ENCODE measurements around the gene MYG1.
A peak's percentile ranks its signal among the peaks of the same experiment; 100 is the strongest.
"Not testable (repeated sequence)": the region's sequence is repeated elsewhere in the genome, so short reads cannot be mapped to it uniquely, and the experiment has no call there.

The MYG1 gene

DNA sequence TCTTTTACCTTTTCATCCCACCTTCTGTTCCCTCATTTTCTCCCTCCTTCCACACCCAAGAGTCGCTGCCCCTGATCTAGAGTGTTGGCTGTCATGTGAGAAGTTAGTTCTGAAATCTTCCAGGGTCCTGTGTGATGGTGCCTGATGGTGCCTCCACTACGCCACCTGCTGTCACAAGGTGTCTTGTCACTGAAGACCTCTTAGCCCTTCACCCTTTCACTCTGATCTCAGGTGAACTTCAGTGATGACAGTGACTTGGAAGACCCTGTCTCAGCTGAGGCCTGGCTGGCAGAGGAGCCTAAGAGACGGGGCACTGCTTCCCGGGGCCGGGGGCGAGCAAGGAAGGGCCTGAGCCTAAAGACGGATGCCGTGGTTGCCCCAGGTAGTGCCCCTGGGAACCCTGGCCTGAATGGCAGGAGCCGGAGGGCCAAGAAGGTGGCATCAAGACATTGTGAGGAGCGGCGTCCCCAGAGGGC, 11.7 kb upstream of the MYG1 start:
- DNase-seq: no peak

DNA sequence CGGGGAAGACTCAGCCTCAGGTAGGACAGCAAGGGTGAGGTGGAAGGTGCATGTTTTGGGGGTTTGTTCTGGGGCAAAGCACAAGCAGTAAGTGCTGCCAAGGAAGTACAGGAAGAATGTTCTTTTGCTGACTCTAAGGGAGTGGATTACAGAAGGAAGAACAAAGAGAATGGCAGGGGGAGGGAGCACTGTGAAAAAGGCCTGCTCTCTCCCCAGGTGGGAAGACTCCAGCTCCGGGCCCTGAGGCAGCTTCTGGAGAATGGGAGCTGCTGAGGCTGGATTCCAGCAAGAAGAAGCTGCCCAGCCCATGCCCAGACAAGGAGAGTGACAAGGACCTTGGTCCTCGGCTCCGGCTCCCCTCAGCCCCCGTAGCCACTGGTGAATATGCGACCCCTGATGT, 11.2 kb upstream of the MYG1 start:
- no peak for DNase-seq

DNA sequence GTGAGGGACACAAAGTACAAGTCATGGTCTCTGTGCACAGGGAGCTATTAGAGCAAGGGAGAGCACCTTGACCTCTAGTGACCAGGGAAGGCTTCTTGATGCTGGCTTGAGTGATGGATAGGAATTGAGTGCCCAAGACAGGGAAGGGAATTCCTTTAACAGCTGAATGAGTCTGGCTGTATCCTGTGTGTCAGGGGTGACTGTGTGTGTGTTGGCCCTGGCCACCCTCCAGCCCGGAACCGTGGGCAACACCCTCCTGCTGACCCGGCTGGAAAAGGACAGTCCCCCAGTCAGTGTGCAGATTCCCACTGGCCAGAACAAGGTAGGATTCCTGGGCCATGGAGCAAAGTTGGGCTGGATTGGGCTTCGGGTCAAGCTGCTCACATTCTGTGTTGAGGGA, 9.6 kb upstream of the MYG1 start:
- no peak for DNase-seq

DNA sequence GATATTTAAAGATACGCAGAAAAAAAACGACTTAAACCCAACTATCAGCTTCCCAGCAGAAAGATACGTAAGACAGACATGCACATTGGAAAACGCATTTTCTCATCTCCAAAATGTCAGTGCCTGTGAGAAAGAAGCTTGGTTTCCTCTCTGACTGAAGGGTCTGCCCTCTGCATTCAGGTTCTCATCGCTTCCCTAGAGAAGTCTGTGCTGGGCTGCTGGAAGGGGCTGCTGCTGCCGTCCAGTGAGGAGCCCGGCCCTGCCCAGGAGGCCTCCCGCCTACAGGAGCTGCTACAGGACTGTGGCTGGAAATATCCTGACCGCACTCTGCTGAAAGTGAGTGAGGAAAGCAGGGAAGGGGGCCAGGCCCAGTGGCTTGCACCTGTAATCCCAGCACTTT, 8.8 kb upstream of the MYG1 start:
- no peak for DNase-seq

DNA sequence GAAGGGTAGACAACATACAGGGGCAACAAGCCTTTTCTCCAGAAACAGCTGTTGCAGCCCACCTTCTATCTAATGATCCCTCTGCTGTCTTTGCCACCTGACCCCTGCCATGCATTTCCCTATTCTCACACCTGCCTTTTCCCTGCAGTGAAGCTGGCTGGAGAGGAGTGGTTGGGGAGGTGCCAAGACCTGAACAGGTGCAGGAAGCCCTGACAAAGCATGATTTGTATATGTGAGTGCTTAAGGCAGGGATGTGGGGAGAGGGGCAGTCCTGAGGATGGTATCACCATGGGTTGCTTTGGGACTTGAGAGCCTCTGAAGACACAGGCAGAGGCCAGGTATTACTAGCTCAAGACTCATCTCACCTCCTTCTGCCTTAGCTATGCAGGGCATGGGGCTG, 7.1 kb upstream of the MYG1 start:
- DNase-seq: no peak

DNA sequence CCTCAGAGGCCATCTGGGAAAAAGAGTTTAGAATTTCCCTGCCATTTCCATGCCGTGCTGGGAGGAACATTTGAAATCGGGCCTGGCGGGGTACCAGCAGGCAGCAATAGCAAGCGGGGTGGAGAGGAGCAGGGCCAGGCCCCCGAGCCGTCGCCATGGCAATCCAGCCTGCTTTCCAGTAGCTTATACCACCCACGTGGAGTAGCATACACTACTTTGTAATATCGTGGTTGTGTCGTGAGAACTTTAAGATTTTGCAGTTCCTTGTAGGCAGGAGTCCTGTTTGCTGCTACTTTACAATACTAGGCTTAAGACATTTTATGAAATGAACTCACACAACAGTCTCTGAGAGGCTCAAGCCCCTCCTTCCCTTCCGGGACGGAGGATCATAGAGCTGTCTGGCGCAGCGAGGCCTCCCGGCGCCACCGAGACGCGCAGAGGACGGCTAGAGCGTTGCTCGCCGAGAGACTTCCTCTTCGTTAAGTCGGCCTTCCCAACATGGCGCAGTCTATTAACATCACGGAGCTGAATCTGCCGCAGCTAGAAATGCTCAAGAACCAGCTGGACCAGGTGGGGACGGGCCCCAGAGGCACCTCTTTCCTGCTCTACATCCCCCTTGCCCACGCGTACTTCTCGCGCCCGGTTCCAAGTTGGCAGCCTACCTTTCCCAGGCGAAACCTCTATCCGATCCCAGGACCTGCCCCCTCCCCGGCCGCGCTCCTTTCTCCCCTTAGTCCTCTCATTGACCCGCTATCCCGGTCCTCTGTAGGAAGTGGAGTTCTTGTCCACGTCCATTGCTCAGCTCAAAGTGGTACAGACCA, 4.2 kb upstream of the MYG1 start, which contains the start of gene PFDN5:
TSS of gene PFDN5 (plus strand) at position 473 of the 821 bp plus-strand sequence. CDS start at position 499, 26 bp downstream.
- DNase-seq: peak; percentile 58

DNA sequence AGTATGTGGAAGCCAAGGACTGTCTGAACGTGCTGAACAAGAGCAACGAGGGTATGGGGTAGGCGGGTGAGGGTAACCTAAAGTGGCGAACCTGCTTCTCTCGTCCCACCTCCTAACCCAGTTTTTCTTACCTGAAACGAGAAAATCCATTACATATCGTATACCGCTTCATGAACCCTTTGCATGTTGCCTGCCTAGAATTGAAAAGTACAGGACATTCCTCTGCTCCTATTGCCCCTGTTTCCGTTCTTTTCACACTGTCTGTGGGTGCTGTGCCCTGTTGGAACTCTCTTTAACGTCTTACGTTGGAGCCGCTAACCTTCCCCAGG, 3.6 kb upstream of the MYG1 start:
- DNase-seq: no peak

DNA sequence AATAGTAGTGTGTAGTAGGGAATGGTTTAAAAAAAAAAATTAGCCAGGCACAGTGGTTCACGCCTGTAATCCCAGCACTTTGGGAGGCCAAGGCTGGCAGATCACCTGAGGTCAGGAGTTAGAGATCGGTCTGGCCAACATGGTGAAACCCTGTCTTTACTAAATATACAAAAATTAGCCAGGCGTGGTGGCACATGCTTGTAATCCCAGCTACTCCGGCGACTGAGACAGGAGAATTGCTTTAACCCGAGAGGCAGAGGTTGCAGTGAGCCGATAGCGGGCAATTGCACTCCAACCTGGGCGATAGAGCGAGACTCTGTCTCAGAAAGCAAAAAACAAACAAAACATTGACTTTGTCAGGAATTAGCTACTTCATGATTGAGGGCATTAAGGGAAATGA, 2.4 kb upstream of the MYG1 start:
- not testable (repeated sequence) for DNase-seq

DNA sequence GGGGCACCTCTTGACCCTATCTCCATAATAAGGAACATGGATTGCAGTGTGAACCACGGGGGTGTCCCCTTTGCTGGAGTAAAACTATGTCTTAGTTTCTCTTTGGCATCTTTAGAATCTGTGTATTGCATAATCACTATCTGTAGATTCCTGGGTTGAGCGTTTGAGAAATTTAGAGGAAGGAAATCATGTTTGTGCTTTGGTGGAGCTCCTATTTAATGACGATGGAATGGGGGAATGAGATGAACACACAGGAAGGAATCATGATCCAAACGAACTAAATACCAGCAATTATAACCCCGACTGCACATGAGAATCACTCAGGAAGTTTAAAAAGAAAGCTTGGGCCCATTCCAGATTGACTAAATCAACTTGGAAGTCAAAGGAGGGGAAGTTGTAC, 1.3 kb upstream of the MYG1 start:
- no peak for DNase-seq

DNA sequence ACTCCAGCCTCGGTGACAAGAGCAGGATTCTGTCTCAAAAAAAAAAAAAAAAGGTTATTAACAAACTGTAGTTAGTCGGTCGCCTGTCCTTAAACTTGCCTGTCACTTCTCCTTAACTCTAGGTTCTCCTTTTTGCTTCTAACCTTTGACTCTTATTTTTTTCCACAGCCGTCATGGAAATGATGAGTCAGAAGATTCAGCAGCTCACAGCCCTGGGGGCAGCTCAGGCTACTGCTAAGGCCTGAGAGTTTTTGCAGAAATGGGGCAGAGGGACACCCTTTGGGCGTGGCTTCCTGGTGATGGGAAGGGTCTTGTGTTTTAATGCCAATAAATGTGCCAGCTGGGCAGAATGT, 418 bp upstream of the MYG1 start:
- no peak for DNase-seq

DNA sequence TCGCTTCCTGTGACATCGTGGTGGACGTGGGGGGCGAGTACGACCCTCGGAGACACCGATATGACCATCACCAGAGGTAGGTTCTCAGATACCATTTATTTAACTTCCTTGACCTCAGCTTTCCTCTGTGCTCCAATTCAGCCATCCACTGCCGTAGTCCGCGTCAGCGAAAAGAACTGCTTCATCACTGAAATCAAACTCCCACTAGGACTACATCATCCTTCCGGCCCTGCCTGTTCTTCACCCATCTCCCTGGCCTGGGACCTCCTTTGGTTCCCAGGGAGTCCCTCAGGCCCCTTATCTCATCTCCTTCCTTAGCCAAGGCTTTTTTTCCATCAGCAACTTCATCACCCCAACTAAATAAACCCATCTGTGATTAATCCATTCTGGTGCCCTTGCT, 692 bp downstream of the MYG1 start:
- DNase-seq: no peak

DNA sequence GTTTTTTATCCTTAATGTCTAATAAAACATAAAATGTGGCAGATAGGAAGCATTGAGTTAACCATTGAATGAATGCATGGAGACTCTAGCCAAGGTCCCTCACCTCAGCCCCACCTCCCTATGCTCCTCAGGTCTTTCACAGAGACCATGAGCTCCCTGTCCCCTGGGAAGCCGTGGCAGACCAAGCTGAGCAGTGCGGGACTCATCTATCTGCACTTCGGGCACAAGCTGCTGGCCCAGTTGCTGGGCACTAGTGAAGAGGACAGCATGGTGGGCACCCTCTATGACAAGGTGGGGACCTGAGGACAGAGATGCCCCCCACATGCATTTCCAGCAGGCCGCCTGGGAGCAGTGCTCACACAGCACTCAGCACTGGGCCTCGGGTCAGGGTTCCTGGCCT, 3.4 kb downstream of the MYG1 start:
- DNase-seq: no peak

DNA sequence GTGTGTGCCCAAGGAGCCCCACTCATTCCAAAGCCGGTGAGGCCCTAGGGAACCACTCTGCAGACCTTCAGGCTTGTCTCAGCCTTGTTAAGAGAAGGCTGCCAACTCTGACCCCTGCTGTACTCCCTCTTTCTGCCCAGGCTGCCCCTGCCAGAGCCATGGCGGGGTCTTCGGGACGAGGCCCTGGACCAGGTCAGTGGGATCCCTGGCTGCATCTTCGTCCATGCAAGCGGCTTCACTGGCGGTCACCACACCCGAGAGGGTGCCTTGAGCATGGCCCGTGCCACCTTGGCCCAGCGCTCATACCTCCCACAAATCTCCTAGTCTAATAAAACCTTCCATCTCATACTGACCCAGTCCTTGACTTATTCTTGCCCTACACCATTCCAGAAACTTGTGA, 7.3 kb downstream of the MYG1 start:
- DNase-seq: no peak

DNA sequence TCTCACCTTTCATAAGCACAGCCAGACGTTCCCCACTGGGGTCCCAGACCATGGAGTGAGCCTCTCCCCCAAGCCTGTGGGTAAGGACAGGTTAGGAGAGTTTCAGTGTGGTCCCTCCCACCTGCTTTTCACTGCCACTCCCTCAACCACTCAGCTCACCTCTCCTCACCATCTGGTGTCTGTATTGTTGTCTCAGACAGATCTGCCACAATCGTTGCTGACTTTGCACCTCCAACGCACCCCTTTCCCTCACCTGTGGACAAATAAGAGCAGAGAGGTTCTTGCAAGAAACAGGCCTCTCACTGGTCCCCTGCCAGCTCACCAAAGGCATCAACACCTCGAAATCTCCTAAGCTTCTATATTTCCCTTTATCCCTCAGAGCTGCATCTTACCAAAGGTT, 8.8 kb downstream of the MYG1 start:
- DNase-seq: no peak

DNA sequence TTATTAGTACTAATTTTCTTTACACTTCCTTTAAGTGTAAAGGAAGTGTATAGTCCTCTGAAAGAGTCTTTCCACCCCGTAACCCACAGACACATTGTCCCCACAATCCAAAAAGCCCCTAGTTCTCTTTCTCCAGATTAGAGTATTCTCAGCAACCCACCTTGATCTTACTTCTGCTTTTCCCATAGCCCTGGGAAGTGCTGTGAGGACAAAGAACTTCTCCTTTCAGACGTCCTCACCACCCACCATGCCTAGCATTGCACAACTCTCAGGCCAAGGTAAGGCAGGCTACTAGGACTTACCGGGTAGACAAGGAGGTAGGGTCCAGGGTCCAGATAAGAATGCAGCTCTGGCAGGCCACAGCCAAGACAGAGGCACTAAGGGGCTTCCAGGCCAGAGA, 14.5 kb downstream of the MYG1 start:
- DNase-seq: no peak

DNA sequence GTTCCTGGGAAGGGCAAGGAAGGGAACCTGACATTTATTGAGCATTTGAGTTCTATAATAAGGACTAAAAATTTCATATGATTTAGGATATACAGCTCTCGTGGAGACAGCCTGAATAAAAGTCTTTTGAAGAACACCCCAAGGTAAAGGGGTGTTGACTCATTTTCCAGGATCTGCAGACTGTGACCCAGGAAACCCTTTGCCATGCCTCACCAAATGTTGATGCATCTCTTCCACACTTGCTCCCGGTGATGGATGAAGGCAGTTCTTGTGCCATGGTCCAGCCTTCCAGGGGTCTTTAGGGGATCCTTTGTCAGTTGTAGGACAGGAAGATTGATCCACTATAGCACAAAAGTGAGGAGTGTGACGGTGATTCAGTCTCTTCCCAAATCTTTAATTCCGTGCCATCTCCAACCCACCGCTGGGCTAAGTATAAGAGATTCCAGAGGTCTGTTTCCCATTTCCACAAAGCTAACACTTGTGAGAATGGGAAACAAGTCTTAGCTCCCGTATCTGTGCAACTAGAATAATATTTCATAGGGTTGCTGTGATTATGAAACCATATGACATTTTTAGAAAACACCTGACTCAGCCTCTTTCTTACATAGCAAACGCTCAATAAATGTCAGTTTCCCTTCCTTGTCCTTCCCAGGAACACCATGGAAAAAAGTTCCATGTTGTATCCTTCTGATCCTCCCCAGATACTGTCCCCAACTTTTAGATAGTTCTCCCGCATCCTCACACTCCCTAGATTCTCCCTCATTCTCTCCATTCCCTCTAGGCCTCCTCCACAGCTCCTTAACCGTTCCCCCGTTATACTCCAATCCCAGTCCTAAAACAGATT, 21.1 kb downstream of the MYG1 start:
- no peak for DNase-seq

DNA sequence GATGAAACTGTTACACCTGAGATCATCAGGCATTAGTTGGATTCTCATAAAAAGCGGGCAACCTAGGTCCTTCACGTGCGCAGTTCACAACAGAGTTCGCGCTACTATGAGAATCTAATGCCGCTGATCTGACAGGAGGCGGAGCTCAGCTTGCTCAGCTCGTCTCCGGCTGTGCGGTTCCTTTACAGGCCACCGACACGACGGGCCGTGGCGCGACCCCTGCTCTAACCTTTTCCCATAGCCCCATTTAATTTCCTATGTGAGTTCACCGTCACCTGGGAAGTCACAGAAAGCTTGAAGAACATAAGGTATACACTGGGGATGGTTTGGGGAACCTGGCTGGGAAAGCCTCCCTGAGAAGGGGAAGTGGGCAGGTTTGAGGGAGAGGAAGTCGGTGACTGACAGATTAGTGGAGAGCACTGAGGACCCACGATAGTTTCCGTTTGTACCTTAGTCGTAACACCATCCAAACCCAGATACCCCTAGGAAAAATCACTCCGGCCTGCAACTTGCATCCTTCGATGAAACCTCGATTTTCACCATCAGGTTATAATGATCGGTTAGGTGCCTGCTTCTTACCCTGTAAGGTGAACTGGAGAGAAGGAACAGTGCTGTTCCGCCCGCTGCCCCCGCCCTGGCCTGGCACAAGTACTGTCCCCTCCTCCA, 24.8 kb downstream of the MYG1 start:
- no peak for DNase-seq

DNA sequence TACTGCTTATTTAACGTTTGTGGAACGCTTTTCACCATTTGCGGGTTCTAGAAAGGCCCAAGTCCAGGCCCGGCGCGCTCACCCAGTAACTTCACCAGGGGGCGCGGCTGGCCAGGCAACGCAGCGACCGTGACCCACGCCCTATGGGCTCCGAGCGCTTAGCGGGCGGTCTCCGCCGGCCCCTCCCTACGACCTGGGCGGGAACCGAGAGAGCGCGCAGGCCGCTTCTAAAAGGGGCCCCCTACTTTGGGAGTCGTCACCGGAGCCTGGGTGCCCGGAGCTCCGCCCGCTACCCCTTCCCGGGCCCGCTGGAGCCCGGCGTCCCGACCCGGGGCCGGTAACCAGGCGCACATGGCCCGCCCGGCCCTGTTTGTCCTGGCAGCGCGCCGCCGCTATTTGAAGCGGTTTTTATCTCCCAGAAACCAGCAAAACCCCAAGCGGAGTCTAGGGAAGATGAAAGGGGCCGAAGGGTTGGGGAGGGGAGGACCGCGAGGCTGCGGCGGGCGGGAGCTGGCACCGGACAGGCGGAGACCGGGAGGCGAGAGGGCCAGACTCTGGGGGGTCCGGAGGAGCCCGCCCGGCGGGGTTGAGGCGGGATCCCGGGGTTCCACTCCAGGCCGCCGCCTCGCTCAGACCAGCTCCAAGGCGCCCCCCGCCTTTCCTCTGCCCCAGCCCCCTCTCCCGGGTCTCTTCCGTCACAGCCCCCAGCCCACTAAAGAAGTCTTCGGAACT, 25.4 kb downstream of the MYG1 start:
- peak; percentile 66 for DNase-seq

DNA sequence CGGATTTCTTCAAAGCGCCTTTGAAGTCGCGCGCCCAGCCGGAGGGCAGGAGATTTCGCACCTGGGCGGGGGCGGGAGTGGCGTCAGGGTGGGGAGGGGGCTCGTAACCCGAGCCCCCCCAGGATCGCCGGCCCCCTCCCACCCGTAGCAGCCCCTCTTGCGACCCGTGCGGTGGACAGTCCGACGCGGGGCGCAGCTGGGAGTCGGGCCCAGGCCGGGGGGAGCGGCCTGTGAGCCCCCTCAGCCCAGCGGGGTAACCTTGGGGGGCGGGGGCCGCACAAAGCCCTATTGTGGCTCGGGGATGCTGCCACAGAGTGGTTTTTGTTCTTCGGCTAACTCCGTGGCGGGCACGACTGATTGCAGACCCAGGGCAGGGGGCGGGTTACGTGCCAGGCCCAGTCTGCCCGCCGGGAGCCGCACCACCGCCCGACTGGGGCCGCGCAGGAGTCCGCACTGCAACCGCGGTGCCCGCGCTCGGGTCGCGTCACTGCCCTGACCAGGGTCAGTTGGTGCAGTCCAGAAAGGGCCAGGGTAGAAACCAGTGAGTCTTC, 26.1 kb downstream of the MYG1 start:
- DNase-seq: no peak

DNA sequence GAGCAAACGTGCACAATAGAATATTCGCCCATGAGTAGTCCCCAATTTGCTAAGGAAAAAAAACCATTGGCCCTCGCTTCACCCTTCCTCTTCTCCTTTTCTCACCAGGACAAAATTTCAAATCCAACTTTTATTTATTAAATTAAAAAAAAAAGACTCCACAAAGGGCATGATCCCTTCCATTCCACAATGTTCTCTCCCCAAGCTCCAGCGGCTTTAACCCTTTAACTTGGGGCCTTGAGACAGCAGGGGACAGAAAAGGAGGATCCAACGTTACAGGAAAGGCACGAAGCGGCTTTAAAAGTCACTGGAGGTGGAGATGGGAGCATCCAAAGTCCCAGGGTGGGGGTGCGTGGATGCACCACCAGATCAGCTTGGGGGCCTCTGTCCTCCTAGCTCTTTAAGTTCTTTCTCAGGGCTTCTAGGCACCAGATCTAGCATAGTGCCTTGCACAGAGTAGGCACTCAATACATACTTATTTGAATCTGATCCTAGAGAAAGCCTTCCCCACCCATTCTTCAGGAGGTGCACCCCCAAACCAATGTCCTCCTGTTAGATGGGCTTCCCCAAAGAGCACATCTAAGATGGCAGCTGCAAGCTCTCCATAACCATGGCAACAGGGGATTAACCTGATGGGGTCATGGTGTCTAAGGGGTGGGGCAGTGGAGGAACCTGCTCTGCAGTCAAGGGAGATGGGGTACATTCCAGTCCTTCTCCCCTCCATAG, 27.1 kb downstream of the MYG1 start:
- DNase-seq: no peak

DNA sequence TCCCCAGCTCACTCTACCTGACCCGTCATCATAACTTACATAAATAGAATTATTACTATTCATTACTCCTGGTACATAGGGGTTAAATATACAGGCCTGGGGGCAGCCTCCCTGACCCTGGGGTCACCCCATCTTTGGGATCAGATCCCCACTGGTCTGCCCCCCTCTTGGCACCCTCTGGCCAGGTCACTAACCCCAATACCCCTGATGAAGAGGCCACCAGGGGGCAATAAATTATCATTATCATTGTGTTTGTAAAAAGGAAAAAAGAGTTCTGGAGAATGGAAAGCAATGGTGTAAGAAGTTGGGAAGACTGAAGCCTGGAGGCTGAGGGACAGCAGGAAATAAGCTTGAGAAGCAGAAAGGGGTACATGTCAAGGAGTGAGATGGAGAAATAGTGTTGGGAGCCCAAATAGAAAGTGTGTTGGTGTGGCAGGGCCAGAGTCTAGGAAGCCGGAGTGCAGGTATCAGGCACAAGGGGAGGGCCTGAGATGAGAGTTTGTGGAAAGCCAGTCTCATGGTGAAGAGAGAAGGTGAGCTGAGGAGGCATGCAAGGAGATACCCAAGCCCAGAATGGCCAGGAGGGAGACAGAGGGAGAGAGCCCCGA, 28.0 kb downstream of the MYG1 start:
- no peak for DNase-seq

DNA sequence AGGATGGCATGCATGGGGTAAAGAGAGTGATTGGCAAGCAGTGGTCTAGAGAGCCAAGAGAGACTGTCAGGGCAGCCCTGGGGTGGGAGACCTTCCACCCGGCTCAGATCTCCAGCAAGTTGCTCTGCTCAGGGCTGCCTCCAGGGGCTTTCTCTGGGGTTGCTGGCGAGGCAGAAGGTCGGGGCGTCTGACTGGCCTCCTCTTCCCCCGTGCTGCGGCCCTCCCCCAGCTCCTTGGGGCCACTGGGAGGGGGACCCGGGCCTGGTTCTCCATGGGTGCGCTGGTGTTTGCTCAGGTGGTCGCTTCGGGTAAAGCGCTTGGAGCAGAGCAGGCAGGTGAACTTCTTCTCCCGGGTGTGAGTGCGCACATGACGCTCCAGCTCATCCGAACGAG, 28.5 kb downstream of the MYG1 start:
- no peak for DNase-seq
